Lower lobe of right lung (tissue), 2 donors: Measurements from ENCODE around the gene TLCD2. TPM values are rescaled to one million over a fixed set of nuclear protein-coding genes. Genes with fewer than 3 reads are reported as not detected.
"Not testable (repeated sequence)": the region's sequence is repeated elsewhere in the genome, so short reads cannot be mapped to it uniquely, and the experiment has no call there.

Source experiments
- ATAC-seq, 2 donors: fragments of 200-7000 bp; cut with Tn5 transposase; one replicate each; pipeline ENCODE4 v1.9.1; 2020 to 2022; ENCODE audit warnings: mild to moderate bottlenecking in 2 of 2, moderate library complexity in 2 of 2
- DNase-seq: peaks from one replicate; pipeline ENCODE4 v3.0.0-alpha.2; 2020
- H3K27ac ChIP-seq: fragments of 200-600 bp; one replicate; pipeline ENCODE4 v1.8.0; 2022
- H3K27me3 ChIP-seq: fragments of 200-600 bp; one replicate; pipeline ENCODE4 v1.8.0; 2022; ENCODE audit warnings: low read depth
- H3K36me3 ChIP-seq: fragments of 200-600 bp; one replicate; pipeline ENCODE4 v1.8.0; 2022; ENCODE audit warnings: mild to moderate bottlenecking
- H3K4me1 ChIP-seq: fragments of 200-600 bp; one replicate; pipeline ENCODE4 v1.8.0; 2022
- H3K4me3 ChIP-seq: fragments of 200-600 bp; one replicate; pipeline ENCODE4 v1.8.0; 2022; ENCODE audit warnings: mild to moderate bottlenecking
- H3K9me3 ChIP-seq: fragments of 200-600 bp; one replicate; pipeline ENCODE4 v1.8.0; 2022
- intact Hi-C: fragments of 100-400 bp; cut with DNase I; formaldehyde crosslinking; loops from one replicate; pipeline ENCODE4 v1.11.0; 2022
- total RNA-seq: library from RNA; stranded (reverse); fragmentation: NEBNext Ultra II Directional; extraction: Animal tissue kit (Norgen Biotek cat#: 25700); gene quantifications from one replicate; pipeline ENCODE4 v1.2.1, GENCODE V29; 2021
- TF ChIP-seq, protein P1 (sequence below): fragments of 200-600 bp; IDR thresholded peaks from one replicate; pipeline ENCODE4 v1.8.0; 2022; ENCODE audit warnings: antibody characterized with exemption, mild to moderate bottlenecking
- donor health status: DM: no; HTN: yes; CAD: no; lungs with severe emphysema.

Gene TLCD2
- total RNA-seq, 1 donor from 2014 or later: 13.4 TPM

DNA sequence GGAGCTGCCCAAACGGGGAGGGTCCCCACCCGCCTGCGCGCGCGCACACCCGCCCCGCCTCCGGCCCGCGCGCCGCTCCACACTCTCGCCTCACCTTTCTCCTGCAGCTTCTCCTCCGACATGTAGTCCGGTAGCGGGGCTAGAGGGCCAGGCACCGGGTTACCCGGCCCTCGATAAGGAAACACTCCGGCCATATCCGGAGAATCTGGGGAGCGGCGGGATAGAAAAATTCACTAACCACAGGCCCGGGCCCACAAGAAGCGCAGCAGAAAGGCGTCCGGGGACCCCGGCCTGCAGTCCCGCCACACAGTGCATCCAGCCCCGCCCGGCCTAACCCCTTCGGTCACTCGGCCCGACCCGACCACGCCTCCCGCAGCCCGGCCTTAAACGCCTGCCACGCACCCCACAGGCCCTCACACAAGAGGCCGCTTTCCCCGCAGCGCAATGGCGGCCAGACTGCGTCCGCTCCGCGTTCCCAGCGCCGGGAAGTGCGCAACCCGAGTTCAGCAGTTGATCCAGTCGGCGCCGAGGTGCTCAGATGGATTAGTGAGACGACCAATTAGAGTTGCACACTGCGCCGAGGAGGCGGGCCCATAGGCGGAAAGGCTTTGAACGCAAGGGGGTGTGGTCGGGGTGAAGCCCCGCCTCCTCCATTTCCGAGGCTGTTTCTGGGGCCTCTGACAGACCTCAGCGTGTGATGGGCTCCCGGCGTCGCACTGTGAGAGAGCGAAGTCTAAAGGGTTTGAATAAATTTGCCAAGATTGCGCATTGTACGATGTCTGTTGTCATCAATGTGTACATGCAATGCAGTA lies 25.6 kb downstream of the TLCD2 start, which contains the start of gene PRPF8:
PRPF8 (minus strand) TSS at position 490 of the 812 bp plus-strand sequence; CDS start at position 194, 296 bp downstream.
- Histone ChIP-seq H3K27me3 (no peaks in the 10 kb centered on the region), H3K9me3 (no peaks in the 10 kb centered on the region), H3K36me3 (peaks cover 40% of the 10 kb centered on the region), H3K4me1 (peaks cover 27% of the 10 kb centered on the region), H3K4me3 (peak within 1 kb of the TSS; percentile 76), H3K27ac (peak within 1 kb of the TSS; percentile 93)
- intact Hi-C loops: no loop called here
- DNase-seq (peak; percentile 98), ATAC-seq (peak; percentile 100)
- TF ChIP-seq, protein P1, sequence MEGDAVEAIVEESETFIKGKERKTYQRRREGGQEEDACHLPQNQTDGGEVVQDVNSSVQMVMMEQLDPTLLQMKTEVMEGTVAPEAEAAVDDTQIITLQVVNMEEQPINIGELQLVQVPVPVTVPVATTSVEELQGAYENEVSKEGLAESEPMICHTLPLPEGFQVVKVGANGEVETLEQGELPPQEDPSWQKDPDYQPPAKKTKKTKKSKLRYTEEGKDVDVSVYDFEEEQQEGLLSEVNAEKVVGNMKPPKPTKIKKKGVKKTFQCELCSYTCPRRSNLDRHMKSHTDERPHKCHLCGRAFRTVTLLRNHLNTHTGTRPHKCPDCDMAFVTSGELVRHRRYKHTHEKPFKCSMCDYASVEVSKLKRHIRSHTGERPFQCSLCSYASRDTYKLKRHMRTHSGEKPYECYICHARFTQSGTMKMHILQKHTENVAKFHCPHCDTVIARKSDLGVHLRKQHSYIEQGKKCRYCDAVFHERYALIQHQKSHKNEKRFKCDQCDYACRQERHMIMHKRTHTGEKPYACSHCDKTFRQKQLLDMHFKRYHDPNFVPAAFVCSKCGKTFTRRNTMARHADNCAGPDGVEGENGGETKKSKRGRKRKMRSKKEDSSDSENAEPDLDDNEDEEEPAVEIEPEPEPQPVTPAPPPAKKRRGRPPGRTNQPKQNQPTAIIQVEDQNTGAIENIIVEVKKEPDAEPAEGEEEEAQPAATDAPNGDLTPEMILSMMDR: no peak

DNA sequence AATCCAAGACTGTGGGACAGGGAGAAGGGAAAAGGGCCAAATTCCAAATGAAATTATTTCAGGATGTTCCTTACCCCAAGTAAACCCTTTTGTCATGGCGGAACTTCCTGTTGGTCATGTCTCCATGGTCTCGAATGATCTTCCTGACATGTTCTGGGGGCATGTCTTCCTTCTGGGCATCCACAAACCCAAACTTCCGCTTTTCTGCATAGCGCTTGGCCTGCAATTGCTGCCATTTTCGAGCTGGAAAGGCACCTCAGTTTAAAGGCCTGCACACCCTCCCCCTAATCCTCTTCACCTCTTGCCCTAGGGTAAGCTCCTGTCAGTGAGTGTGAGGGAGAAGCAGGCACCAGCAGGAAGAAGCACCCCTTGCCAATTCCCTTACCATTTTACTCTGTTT lies 26.7 kb downstream of the TLCD2 start:
- peaks cover 27% of the 10 kb centered on the region for H3K4me1 ChIP-seq
- ATAC-seq (no peak), DNase-seq (no peak)
- H3K4me3 ChIP-seq: peak overlapping the region; percentile 76
- TF ChIP-seq, protein P1: no peak
- H3K9me3 ChIP-seq: no peaks in the 10 kb centered on the region
- peaks cover 51% of the 10 kb centered on the region for H3K36me3 ChIP-seq
- intact Hi-C loops: no loop called here
- no peaks in the 10 kb centered on the region for H3K27me3 ChIP-seq
- peak overlapping the region; percentile 93 for H3K27ac ChIP-seq

DNA sequence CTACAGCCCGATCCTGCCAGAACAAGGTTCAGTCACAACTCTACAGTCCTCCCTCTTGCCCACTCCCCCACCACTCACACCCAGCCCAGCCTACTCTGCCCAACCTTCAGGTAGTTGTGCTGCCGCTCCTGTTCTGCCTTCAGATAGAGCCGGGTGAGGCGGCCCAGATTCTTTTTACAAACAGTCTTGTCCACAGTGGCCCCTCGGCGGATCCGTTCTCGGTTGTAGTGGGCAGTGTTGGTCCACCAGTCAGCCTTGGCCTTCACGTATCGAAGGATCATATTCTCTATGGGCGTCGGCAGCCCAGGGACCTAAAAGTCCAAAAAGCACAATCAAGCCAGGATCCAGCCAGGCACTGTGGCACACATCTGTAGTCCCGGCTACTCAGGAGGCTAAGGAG lies 33.8 kb downstream of the TLCD2 start:
- H3K36me3 ChIP-seq: peaks cover 100% of the 10 kb centered on the region
- intact Hi-C loops: no loop called here

DNA sequence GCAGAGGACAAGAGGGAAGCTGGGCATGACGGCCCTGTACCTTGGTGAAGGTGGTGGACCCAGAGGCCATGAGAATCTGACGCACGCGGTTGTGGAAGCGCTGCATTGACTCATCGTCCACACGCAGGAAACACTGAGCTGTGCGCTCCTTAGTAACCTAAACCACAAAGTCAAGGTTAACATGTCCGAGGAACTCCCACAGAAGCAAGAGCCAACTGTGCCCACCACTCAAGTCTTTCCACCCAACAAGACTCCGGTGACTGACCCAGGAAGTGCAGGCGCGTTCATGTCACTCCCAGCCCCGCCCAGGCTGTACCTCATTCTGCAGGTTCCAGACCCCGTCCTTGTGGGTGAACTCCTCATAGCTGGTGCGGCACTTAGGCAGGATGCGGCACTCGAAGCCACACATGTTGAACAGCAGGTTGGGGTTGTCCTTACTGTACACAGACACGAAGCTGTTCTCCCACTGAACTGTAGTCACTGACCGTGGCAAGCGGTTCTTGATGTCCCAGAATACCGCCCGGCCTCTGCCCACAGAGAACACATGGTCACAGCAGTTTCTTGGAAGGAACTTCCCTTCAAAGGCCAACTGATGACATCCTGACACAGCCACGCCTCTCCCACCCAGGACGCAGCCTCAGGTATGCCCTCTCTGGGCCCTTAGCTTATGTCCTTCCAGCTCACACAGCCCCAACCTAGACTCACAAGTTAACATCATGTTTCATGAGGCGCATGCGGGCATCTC lies 37.0 kb downstream of the TLCD2 start:
- intact Hi-C loops: no loop called here

More for the DNA sequence above, 33.8 kb downstream of the TLCD2 start:
- H3K4me1 ChIP-seq: no peaks in the 10 kb centered on the region
- TF ChIP-seq, protein P1: no peak
- DNase-seq (no peak), ATAC-seq (peak in 1 of 2 donors; percentile 11)
- H3K27me3 ChIP-seq: no peaks in the 10 kb centered on the region
- no peak overlapping the region for H3K27ac ChIP-seq
- H3K9me3 ChIP-seq: no peaks in the 10 kb centered on the region
- H3K4me3 ChIP-seq: no peak overlapping the region

DNA sequence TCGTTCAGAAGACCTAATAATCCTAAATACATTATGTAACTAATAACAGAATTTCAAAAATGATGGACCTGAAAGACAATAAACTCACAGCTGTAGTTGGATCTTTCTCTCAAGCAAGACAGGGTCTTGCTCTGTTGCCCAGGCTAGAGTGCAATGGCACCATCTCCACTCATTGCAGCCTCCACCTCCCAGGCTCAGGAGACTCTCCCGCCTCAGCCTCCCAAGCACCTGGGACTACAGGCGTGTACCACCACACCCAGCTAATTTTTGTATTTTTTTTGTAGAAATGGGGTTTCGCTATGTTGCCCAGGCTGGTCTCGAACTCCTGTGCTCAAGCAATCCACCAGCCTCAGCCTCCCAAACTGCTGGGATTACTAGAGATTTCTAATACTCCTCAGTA lies 46.2 kb downstream of the TLCD2 start:
- H3K27me3 ChIP-seq, intact Hi-C loops, H3K27ac ChIP-seq, H3K9me3 ChIP-seq, ATAC-seq, H3K4me3 ChIP-seq, DNase-seq: not testable (repeated sequence)
- Histone ChIP-seq H3K4me1 (peaks cover 14% of the 10 kb centered on the region), H3K36me3 (peaks cover 100% of the 10 kb centered on the region)

More for the DNA sequence above, 37.0 kb downstream of the TLCD2 start:
- ATAC-seq: no peak
- TF ChIP-seq, protein P1: no peak
- no peaks in the 10 kb centered on the region for H3K27me3 ChIP-seq
- peaks cover 98% of the 10 kb centered on the region for H3K36me3 ChIP-seq
- H3K27ac ChIP-seq: no peak overlapping the region
- no peak overlapping the region for H3K4me3 ChIP-seq
- DNase-seq: no peak
- H3K9me3 ChIP-seq: no peaks in the 10 kb centered on the region
- peaks cover 20% of the 10 kb centered on the region for H3K4me1 ChIP-seq
